Putamen (tissue), 1 donor: ENCODE measurements around the gene YOD1.

ENCODE experiments used
- DNase-seq: peaks from one replicate; pipeline ENCODE4 v3.0.0-alpha.2; 2016; ENCODE audit warnings: low spot score

YOD1 gene

GRCh38 chr1:207051191-207051943, at the start of gene YOD1:
Gene YOD1, minus strand, starts transcription at chr1:207051208. Its CDS starts 178 bp downstream, at chr1:207051030.
- no peak for DNase-seq

- DNase-seq, result no peak
These were observed 46.9 kb upstream of the YOD1 start for GRCh38 chr1:207097871-207098324.

GRCh38 chr1:207093944-207094343, 42.9 kb upstream of the YOD1 start:
- no peak for DNase-seq

GRCh38 chr1:207091200-207091908, 40.3 kb upstream of the YOD1 start:
- DNase-seq, result no peak

GRCh38 chr1:207089627-207090355, 38.8 kb upstream of the YOD1 start:
- no peak for DNase-seq

GRCh38 chr1:207088701-207089626, 38.0 kb upstream of the YOD1 start, which contains the start of gene C4BPB:
Gene C4BPB, plus strand, starts transcription at chr1:207088860. Its CDS starts 672 bp downstream, at chr1:207089532.
- no peak for DNase-seq

- no peak for DNase-seq
These were observed 37.2 kb upstream of the YOD1 start for GRCh38 chr1:207088161-207088560.

GRCh38 chr1:207085887-207086286, 34.9 kb upstream of the YOD1 start:
- DNase-seq, result no peak

GRCh38 chr1:207084701-207085180, 33.7 kb upstream of the YOD1 start:
- peak; percentile 37 for DNase-seq

GRCh38 chr1:207084232-207084631, 33.2 kb upstream of the YOD1 start:
- DNase-seq, result no peak

- no peak for DNase-seq
These were observed 30.8 kb upstream of the YOD1 start for GRCh38 chr1:207081806-207082205.

GRCh38 chr1:207081088-207081487, 30.1 kb upstream of the YOD1 start:
- no peak for DNase-seq

- DNase-seq, result no peak
These were observed 28.8 kb upstream of the YOD1 start for GRCh38 chr1:207079706-207080241.

- no peak for DNase-seq
These were observed 27.6 kb upstream of the YOD1 start for GRCh38 chr1:207078578-207079132.

GRCh38 chr1:207077470-207078377, 26.7 kb upstream of the YOD1 start:
- DNase-seq, result peak; percentile 76

- DNase-seq, result no peak
These were observed 26.0 kb upstream of the YOD1 start for GRCh38 chr1:207077012-207077411.

- DNase-seq, result no peak
These were observed 25.4 kb upstream of the YOD1 start for GRCh38 chr1:207076181-207076955.

GRCh38 chr1:207073906-207074820, 23.2 kb upstream of the YOD1 start:
- no peak for DNase-seq
